Fibroblast of skin of scalp (primary cell): ENCODE measurements around the gene CBL. TPM values are rescaled to one million over a fixed set of nuclear protein-coding genes. Genes with fewer than 3 reads are reported as not detected.
"Not testable (repeated sequence)": the region's sequence is repeated elsewhere in the genome, so short reads cannot be mapped to it uniquely, and the experiment has no call there.

ENCODE experiments used
- DNase-seq: peaks from one replicate; pipeline ENCODE4 v3.0.0-alpha.2; 2013
- polyA plus RNA-seq, 2 experiments: library from polyadenylated mRNA; unstranded; fragments of 120-200 nt; gene quantifications; one replicate each; pipeline ENCODE4 v1.2.1, GENCODE V29; 2013; ENCODE audit not compliant: insufficient read length in 2 of 2

CBL gene
- polyA plus RNA-seq (2013, experiment 1 of 2; ENCODE audit: insufficient read length): 16.1 TPM
- polyA plus RNA-seq (2013, experiment 2 of 2; ENCODE audit: insufficient read length): 17.9 TPM

- DNase-seq: peak; percentile 90
Observed at GRCh38 chr11:119205574-119206510, at the start of gene CBL. TSS of gene CBL (plus strand) at chr11:119206339. CDS start at chr11:119206418, 79 bp downstream.

DNA sequence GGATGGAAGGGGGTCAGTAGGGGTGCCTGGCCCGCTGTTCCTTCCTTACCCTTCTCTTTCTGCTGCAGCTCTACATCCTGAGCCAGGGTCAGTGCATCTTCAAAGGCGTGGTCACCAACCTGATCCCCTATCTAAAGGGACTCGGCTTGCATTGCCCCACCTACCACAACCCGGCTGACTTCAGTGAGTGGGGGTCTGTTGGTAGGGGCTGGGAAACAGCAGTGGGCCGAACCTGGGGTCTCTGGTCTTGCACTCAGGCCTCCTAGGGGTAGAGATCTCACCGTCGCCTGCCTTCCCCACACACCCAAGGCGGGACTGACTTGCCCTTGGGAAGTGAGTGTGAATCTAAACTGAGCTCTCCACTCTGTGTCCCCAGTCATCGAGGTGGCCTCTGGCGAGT lies 49.6 kb upstream of the CBL start:
- no peak for DNase-seq

DNA sequence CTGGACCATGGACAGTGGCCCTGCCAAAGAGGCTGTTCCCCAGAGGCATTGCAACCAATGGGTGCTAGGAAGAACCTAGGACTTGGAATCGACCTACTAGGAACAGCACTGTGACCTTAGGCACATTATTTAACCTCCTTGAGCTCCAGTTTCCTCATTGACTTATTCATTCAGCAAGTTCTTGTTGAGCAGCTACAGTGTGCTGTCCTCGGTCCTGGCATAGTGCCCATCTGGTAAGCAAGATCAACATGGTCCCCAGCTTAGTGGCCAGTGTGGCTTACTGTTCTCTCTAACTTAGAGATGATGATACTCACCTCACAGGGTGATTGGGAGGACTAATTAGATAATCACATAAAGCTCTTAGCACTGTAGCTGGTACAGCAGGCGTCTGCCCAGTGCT lies 49.1 kb upstream of the CBL start:
- no peak for DNase-seq

DNA sequence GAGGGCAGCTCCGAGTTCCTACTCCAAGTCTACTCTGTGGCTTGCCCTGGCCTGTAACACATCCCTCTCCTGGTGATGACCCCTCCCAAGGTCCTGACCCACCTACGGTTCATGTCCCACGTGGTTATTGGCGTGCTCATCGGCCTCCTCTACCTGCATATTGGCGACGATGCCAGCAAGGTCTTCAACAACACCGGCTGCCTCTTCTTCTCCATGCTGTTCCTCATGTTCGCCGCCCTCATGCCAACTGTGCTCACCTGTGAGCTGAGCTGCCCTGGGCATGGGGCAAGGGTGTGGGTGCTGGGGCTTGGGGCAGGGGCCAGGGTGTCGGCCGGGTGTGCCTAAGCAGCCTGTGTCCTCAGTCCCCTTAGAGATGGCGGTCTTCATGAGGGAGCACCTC lies 47.7 kb upstream of the CBL start:
- DNase-seq: no peak

DNA sequence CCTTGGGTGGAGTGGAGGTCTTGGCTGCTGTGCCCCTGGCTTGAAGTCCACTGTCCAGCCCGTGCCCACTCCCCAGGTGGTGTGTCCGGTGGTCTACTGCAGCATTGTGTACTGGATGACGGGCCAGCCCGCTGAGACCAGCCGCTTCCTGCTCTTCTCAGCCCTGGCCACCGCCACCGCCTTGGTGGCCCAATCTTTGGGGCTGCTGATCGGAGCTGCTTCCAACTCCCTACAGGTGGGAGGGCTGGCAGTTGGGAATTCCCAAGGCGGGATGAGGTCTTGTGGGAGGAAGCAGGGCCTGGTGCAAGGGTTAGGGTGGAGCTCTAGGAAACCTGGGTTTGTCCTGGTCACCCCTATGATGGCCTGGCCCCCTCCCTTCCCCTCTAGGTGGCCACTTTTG lies 46.0 kb upstream of the CBL start:
- DNase-seq: no peak

DNA sequence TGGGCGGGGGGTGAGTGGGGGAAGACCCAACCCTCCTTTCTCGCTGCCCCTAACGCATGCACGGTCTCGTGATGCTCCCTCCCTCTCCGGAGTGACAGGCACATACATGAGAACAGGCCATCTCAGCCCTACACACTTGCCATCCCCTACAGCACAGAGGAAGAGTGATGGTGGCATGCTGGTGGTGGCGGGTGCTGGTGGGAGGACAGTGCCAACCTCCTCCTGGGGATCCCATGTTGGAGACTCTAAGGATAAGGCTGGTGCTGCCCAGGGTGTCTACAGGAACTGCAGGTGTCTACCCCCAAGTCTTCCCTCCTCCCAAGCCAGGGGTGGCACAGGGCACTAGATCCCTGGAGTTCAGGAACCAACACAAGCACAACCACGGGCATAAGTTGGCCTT lies 44.3 kb upstream of the CBL start:
- no peak for DNase-seq

DNA sequence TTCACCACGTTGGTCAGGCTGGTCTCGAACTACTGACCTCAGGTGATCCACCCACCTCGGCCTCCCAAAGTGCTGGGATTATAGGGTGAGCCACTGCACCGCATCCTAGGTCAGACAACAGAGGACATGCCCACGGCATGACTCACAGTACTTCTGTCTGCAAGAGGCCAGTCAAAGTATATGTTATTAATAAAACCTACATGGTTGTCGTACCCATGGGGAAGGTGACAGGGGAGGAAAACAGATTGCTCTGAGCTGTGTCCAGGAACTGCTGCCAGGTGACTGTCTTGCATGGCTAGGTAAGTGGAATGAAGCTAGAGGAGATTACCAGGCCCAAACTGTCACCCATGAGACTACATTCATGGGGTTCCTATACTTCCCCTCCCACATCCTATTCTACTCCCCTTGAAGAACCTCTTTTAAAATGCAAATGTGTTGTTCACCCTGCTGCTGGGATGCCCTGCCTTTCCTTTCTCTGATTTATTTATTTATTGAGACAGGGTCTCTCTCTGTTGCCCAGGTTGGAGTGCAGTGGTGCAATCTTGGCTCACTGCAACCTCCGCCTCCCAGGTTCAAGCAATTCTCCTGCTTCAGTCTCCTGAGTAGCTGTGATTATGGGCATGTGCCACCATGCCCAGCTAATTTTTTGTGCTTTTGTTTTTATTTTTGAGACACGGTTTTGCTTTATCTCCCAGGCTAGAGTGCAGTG lies 39.6 kb upstream of the CBL start:
- peak; percentile 46 for DNase-seq

GRCh38 chr11:119167077-119167458 lies 39.1 kb upstream of the CBL start:
- DNase-seq: not testable (repeated sequence)

GRCh38 chr11:119167933-119168332 lies 38.2 kb upstream of the CBL start:
- DNase-seq: peak; percentile 18

DNA sequence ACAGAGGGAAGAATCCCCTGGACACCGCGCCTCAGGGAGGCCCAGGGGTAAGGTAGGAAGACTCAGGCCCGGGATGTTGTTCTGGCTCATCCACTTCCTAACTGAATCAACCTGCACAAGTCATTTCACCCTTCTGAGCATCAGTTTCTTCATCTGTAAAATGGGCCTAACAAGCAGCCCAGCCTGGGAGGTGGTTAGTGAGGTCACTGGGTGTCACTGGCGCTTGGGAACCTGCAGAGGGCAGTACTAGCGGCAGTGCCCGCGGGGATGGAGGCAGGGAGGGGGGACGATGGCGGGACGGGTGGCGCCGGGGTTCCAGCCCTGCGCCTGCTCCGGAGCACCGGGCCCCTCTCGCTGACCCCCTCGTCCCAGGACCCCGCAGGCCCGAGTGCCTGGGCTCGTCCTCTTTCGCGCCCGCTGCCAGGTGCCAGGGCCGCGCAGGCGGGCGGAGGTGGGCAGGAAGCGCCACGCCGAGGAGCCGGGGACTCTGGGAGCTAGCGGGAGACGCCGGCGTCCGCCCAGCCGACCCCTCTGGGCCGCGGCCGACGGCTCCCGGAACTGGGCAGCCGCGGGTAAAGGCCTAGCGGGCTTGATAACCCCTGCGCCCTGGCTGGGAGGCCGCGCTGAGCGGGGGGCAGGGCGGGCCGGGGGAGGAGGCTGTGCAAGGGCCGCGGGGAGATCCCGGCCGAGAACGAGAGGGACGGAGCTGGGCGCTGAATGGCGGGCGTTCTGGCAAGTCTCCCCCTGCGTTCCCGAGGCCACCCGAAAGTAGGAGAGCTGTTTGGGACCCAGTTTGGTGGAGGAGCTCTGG lies 37.5 kb upstream of the CBL start, which contains the start of gene NLRX1:
Gene NLRX1 (plus strand): TSS at position 255 of the 811 bp plus-strand sequence. CDS start 2,679 bp downstream, outside the sequence.
- peak; percentile 90 for DNase-seq

DNA sequence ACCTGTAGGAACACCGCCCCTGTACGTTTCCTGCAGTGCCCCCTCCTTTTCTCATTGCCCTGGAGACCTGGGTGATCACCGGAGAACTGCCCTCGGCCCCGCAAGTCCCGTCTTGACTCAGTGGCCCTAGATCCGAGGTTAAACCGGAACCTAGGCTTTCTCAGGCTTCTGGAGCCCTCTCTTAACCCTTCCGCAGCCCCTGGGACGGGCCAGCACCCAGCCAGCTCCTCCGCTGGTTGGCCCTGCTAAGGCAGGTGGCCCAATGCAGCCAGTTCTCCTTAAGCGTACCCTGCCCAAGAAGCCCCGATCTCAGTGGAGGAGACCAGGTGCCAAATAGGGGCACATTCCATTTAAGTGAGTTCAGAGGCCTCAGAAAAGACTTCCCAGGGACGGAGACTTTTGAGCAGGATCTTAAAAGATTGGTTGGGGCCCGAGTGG lies 36.8 kb upstream of the CBL start:
- DNase-seq: peak; percentile 40

DNA sequence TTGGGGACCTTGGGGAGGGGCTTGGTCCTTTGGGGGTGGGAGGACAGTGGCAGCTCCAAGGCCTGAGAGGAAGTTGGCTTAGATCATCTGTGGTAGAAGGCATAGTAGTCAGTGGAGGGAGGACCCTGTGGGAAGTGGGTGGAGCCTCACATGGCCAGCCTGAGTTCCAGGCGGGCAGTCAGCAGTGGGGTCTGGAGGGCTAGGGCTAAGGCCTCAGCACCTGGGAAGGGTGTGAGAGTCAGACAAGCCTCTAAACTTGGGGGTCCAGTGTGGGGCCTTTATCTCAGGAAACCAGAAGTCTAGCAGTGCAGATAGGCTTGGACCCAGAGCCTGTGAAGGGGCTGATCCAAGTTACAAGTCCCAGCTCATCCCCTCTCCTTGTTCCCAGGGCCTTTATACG lies 33.6 kb upstream of the CBL start:
- no peak for DNase-seq

DNA sequence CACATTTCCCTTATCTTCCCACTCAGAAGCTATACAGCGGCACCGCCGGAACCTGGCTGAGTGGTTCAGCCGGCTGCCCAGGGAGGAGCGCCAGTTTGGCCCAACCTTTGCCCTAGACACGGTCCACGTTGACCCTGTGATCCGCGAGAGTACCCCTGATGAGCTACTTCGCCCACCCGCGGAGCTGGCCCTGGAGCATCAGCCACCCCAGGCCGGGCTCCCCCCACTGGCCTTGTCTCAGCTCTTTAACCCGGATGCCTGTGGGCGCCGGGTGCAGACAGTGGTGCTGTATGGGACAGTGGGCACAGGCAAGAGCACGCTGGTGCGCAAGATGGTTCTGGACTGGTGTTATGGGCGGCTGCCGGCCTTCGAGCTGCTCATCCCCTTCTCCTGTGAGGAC lies 32.7 kb upstream of the CBL start:
- no peak for DNase-seq

GRCh38 chr11:119175493-119176077 lies 30.6 kb upstream of the CBL start:
- no peak for DNase-seq

DNA sequence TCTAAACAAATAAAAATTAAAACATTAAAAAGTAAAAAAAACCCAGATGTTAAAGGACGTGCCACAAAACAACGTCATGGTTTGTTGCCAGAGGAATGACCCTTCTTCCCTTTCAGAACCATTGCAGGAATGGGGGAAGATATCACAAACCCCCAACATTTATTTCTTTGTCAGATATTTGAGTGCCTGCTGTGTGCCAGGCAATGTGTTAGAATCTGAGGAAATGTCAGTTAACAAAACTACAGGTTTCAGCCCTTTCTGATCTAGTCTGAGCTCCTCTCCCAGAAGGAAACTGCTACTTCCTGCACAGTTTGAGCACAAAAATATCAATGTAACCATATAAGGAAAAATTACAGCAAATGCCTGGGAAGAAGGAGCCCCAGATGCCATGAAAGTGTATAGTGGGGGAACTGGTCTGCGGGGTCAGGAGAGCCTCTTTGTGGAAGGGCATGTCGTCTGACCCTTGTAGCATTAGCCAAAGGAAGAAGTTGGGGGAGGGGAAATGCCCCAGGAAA lies 27.9 kb upstream of the CBL start:
- peak; percentile 29 for DNase-seq

DNA sequence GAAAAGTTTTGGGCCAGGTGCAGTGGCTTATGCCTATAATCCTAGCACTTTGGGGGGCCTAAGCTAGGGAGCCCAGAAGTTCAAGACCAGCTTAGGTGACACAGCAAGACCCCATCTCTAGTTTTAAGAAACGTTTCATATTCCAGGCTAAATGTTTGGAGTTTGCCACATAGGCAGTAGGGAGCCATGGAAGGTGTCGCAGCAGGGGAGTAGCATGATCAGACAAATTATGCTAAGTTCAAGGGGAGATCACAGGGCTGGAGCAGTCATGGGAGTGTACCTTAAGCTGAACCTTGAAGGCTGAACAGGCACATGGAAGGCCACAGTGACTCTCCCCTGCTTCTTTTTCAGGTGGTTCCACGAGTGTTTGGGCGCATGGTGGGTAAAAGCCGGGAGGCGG lies 26.8 kb upstream of the CBL start:
- DNase-seq: no peak

- DNase-seq: no peak
Observed at GRCh38 chr11:119179983-119180382, 26.2 kb upstream of the CBL start.

GRCh38 chr11:119180729-119181676 lies 25.1 kb upstream of the CBL start:
- no peak for DNase-seq

DNA sequence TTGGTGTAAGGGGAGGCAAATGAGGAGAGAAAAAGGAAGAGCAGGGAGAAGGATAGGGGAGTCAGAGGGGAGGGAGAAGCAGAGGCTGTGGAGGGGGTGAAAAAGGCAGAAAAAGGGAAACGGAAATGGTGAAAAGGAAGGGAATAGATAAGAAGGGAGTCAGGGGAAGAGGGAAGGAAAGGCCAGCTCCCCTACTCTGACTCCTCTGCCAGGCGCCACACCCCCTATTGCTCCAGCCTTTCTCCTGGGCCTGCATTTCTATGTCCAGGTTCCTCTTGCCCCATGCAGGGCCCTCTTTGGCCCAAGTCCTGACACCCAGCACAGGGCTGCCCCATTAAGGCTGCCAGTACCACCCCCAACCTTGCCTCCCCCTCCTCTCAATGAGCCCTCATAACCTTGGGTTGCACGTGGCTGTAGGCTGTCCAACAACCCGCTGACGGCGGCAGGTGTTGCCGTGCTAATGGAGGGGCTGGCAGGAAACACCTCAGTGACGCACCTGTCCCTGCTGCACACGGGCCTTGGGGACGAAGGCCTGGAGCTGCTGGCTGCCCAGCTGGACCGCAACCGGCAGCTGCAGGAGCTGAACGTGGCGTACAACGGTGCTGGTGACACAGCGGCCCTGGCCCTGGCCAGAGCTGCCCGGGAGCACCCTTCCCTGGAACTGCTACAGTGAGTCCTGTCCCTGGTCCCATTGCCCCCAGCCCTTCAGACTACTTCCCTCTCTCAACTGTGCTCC lies 24.3 kb upstream of the CBL start:
- no peak for DNase-seq

GRCh38 chr11:119184399-119184798 lies 21.7 kb upstream of the CBL start:
- not testable (repeated sequence) for DNase-seq
